ENCODE measurements around the gene SCML1.

The SCML1 gene

GRCh38 chrX:17737986-17738713 is 857 bp downstream of the SCML1 start:
- H3K4me3 ChIP-seq (ENCODE audit: low read length): peak overlapping the region; percentile 72
- peak; percentile 42 for DNase-seq (ENCODE audit: low read depth)
- TF ChIP-seq CTCF (IDR thresholded peaks at IDR 0.05; ENCODE audit: insufficient read depth, low read depth, low read length, missing control alignments): no peak

GRCh38 chrX:17738737-17739535 is 1.6 kb downstream of the SCML1 start:
- DNase-seq (ENCODE audit: low read depth): no peak
- TF ChIP-seq CTCF (IDR thresholded peaks at IDR 0.05; ENCODE audit: insufficient read depth, low read depth, low read length, missing control alignments): no peak
- H3K4me3 ChIP-seq (ENCODE audit: low read length): peak overlapping the region; percentile 72

GRCh38 chrX:17740137-17741122 is 3.1 kb downstream of the SCML1 start:
- DNase-seq (ENCODE audit: low read depth): no peak
- no peak for TF ChIP-seq CTCF (IDR thresholded peaks at IDR 0.05; ENCODE audit: insufficient read depth, low read depth, low read length, missing control alignments)
- no peak overlapping the region for H3K4me3 ChIP-seq (ENCODE audit: low read length)

- no peak for TF ChIP-seq CTCF (IDR thresholded peaks at IDR 0.05; ENCODE audit: insufficient read depth, low read depth, low read length, missing control alignments)
- no peak for DNase-seq (ENCODE audit: low read depth)
- H3K4me3 ChIP-seq (ENCODE audit: low read length): no peak overlapping the region
Measured at GRCh38 chrX:17741123-17741511, 3.8 kb downstream of the SCML1 start.

GRCh38 chrX:17743913-17744312 is 6.6 kb downstream of the SCML1 start:
- no peak overlapping the region for H3K4me3 ChIP-seq (ENCODE audit: low read length)
- no peak for TF ChIP-seq CTCF (IDR thresholded peaks at IDR 0.05; ENCODE audit: insufficient read depth, low read depth, low read length, missing control alignments)
- peak; percentile 35 for DNase-seq (ENCODE audit: low read depth)

GRCh38 chrX:17744896-17745523 is 7.7 kb downstream of the SCML1 start:
- peak; percentile 10 for DNase-seq (ENCODE audit: low read depth)
- TF ChIP-seq CTCF (IDR thresholded peaks at IDR 0.05; ENCODE audit: insufficient read depth, low read depth, low read length, missing control alignments): peak; percentile 23
- no peak overlapping the region for H3K4me3 ChIP-seq (ENCODE audit: low read length)
